Measurements from ENCODE around the gene TAPBPL.
"Not testable (repeated sequence)": the region's sequence is repeated elsewhere in the genome, so short reads cannot be mapped to it uniquely, and the experiment has no call there.

Gene TAPBPL

GRCh38 chr12:6469609-6470374 lies 17.9 kb downstream of the TAPBPL start:
- H3K4me3 ChIP-seq (ENCODE audit: low read depth, low read length) = peak overlapping the region; percentile 86
- DNase-seq (ENCODE audit: low read depth) = no peak
- TF ChIP-seq CTCF (IDR thresholded peaks at IDR 0.05; ENCODE audit: low read depth, low read length, missing control alignments) = no peak

DNA sequence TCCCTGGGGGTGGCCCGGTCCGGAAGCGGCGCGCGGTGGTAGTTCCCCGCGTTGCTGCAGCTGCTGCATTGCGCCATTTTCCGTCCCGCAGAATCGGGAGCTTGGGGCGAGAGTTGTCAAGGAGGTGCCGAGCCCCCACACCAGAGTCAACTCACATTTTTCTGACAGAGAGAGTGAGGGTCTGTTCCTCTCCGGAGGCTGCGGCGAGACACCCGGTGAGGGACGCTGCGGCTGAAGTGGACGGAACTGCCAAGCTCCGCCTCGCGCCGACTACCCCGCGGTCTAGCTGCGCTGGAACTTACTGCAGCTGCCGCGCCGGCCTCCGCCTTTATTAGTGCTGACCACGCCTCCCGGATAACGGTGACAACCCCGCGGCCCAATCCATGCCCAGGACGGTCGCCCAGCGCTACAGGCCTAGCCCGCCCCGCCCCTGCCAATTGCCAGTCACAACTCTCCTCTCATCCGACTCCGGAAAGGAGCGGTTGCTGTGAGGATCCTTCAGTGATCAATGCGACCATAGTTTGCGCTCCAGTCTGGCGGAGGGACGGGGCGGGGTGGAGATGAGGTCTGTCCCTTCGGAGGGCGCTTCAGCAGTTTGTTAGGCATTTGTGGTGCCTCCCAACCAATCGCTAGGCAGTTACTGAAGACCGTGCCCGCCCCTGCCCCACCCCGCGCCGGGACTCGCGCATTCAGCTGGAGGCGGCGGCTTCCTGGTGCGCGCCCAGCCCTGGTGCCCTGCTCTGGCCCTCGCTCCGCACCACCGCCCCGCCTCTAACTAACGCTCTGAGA lies 18.7 kb downstream of the TAPBPL start, which contains the start of gene VAMP1:
Gene VAMP1 (minus strand): TSS at position 303 of the 789 bp plus-strand sequence. CDS start 146 bp downstream, at position 157.
- peak; percentile 90 for DNase-seq (ENCODE audit: low read depth)
- no peak for TF ChIP-seq CTCF (IDR thresholded peaks at IDR 0.05; ENCODE audit: low read depth, low read length, missing control alignments)
- H3K4me3 ChIP-seq (ENCODE audit: low read depth, low read length) = peak within 1 kb of the TSS; percentile 86

GRCh38 chr12:6471989-6472360 lies 20.1 kb downstream of the TAPBPL start:
- no peak for TF ChIP-seq CTCF (IDR thresholded peaks at IDR 0.05; ENCODE audit: low read depth, low read length, missing control alignments)
- DNase-seq (ENCODE audit: low read depth) = no peak
- no peak overlapping the region for H3K4me3 ChIP-seq (ENCODE audit: low read depth, low read length)

- no peak for TF ChIP-seq CTCF (IDR thresholded peaks at IDR 0.05; ENCODE audit: low read depth, low read length, missing control alignments)
- no peak overlapping the region for H3K4me3 ChIP-seq (ENCODE audit: low read depth, low read length)
- no peak for DNase-seq (ENCODE audit: low read depth)
Observed at GRCh38 chr12:6472491-6472890, 20.6 kb downstream of the TAPBPL start.

GRCh38 chr12:6475233-6475975 lies 23.6 kb downstream of the TAPBPL start:
- DNase-seq (ENCODE audit: low read depth) = not testable (repeated sequence)

GRCh38 chr12:6476489-6476888 lies 24.6 kb downstream of the TAPBPL start:
- DNase-seq (ENCODE audit: low read depth) = no peak
- TF ChIP-seq CTCF (IDR thresholded peaks at IDR 0.05; ENCODE audit: low read depth, low read length, missing control alignments) = no peak
- H3K4me3 ChIP-seq (ENCODE audit: low read depth, low read length) = no peak overlapping the region

More at GRCh38 chr12:6475233-6475975, 23.6 kb downstream of the TAPBPL start:
- H3K4me3 ChIP-seq (ENCODE audit: low read depth, low read length) = not testable (repeated sequence)

DNA sequence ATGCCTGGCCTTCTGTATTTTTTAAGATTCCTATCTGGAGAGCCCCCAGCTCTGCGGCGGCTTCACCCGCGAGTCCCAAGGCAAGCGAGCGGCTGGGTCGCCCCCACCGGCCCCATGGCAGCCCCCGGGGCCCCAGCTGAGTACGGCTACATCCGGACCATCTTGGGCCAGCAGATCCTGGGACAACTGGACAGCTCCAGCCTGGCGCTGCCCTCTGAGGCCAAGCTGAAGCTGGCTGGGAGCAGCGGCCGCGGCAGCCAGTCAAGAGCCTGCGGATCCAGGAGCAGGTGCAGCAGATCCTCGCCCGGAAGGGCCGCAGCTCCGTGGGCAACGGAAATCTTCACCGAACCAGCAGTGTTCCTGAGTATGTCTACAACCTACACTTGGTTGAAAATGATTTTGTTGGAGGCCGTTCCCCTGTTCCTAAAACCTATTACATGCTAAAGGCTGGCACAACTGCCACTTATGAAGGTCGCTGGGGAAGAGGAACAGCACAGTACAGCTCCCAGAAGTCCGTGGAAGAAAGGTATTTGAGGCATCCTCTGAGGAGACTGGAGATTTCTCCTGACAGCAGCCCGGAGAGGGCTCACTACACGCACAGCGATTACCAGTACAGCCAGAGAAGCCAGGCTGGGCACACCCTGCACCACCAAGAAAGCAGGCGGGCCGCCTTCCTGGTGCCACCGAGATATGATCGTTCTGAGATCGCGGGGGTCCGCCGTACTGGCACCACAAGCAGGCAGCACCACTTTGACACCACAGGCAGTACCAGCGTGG lies 25.9 kb downstream of the TAPBPL start:
- not testable (repeated sequence) for H3K4me3 ChIP-seq (ENCODE audit: low read depth, low read length); DNase-seq (ENCODE audit: low read depth)

Data from GM12864 (cell line).